Liver (tissue), 9 donors: Measurements from ENCODE around the gene SAMD4A. TPM values are rescaled to one million over a fixed set of nuclear protein-coding genes. Genes with fewer than 3 reads are reported as not detected.

Experiments
- DNase-seq: peaks from one replicate; pipeline ENCODE4 v3.0.0-alpha.2; 2017; ENCODE audit warnings: low spot score
- H3K27ac ChIP-seq, 2 donors: one replicate each; pipeline ENCODE4 v1.7.0; 2013; ENCODE audit warnings: inconsistent platforms in 2 of 2, low read length in 2 of 2, control low read depth in 1 of 2, low read depth in 1 of 2, mild to moderate bottlenecking in 1 of 2
- H3K27me3 ChIP-seq, 4 donors: one replicate each; pipeline versions ENCODE4 v1.6.1 to v1.7.0; 2013; ENCODE audit warnings: low read length in 3 of 4, inconsistent platforms in 1 of 4, mild to moderate bottlenecking in 1 of 4, moderate library complexity in 1 of 4; ENCODE audit not compliant: control insufficient read depth in 4 of 4, insufficient read depth in 4 of 4
- H3K36me3 ChIP-seq, 4 donors: one replicate each; pipeline versions ENCODE4 v1.6.1 to v1.7.0; 2013; ENCODE audit warnings: low read length in 3 of 4, mild to moderate bottlenecking in 3 of 4, low read depth in 1 of 4, moderate library complexity in 1 of 4; ENCODE audit not compliant: control insufficient read depth in 4 of 4, insufficient read depth in 3 of 4
- H3K4me1 ChIP-seq, 4 donors: one replicate each; pipeline versions ENCODE4 v1.6.1 to v1.7.0; 2013; ENCODE audit warnings: low read length in 3 of 4, mild to moderate bottlenecking in 3 of 4, moderate library complexity in 1 of 4; ENCODE audit not compliant: control insufficient read depth in 4 of 4, insufficient read depth in 4 of 4
- H3K4me3 ChIP-seq, 3 donors: one replicate each; pipeline versions ENCODE4 v1.6.1 to v1.7.0; 2013; ENCODE audit warnings: low read length in 3 of 3, control low read depth in 1 of 3, low read depth in 1 of 3, mild to moderate bottlenecking in 1 of 3
- H3K9ac ChIP-seq, 2 donors: one replicate each; pipeline ENCODE4 v1.7.0; 2013; ENCODE audit warnings: low read length in 2 of 2, mild to moderate bottlenecking in 2 of 2, moderate library complexity in 2 of 2, control low read depth in 1 of 2, low read depth in 1 of 2
- H3K9me3 ChIP-seq, 4 donors: one replicate each; pipeline versions ENCODE4 v1.6.1 to v1.7.0; 2013; ENCODE audit warnings: low read length in 3 of 4; ENCODE audit not compliant: control insufficient read depth in 4 of 4
- EGR1 ChIP-seq, 2 donors: IDR thresholded peaks; 2 replicates each; pipeline ENCODE4 v1.6.1; 2016 to 2018; ENCODE audit warnings: antibody characterized with exemption in 2 of 2, low read depth in 2 of 2
- FOXA1 ChIP-seq: IDR thresholded peaks from 2 replicates; pipeline ENCODE4 v1.6.1; 2016; ENCODE audit warnings: antibody characterized with exemption
- FOXA2 ChIP-seq: IDR thresholded peaks from 2 replicates; pipeline ENCODE4 v1.6.1; 2016; ENCODE audit warnings: antibody characterized with exemption
- GABPA ChIP-seq, 2 donors: IDR thresholded peaks in 1 of 2; conservative IDR thresholded peaks in 1 of 2; 2 replicates each; pipeline ENCODE4 v1.6.1; 2016; ENCODE audit warnings: antibody characterized with exemption in 2 of 2, mild to moderate bottlenecking in 1 of 2, moderate library complexity in 1 of 2
- HNF4A ChIP-seq, 2 donors: conservative IDR thresholded peaks; 2 replicates each; pipeline ENCODE4 v1.6.1; 2016; ENCODE audit warnings: antibody characterized with exemption in 2 of 2, mild to moderate bottlenecking in 2 of 2
- HNF4G ChIP-seq: IDR thresholded peaks from 2 replicates; pipeline ENCODE4 v1.6.1; 2016; ENCODE audit warnings: antibody characterized with exemption
- JUND ChIP-seq, 2 donors: IDR thresholded peaks; 2 replicates each; pipeline ENCODE4 v1.6.1; 2016; ENCODE audit warnings: antibody characterized with exemption in 2 of 2
- MAX ChIP-seq: IDR thresholded peaks from 2 replicates; pipeline ENCODE4 v1.6.1; 2016; ENCODE audit warnings: antibody characterized with exemption
- NR2F2 ChIP-seq: IDR thresholded peaks from 2 replicates; pipeline ENCODE4 v1.6.1; 2016; ENCODE audit warnings: antibody characterized with exemption
- RAD21 ChIP-seq, 2 donors: IDR thresholded peaks; 2 replicates each; pipeline ENCODE4 v1.6.1; 2016; ENCODE audit warnings: antibody characterized with exemption in 2 of 2, mild to moderate bottlenecking in 2 of 2
- RXRA ChIP-seq, 2 donors: IDR thresholded peaks; 2 replicates each; pipeline ENCODE4 v1.6.1; 2017 to 2018; ENCODE audit warnings: antibody characterized with exemption in 2 of 2, mild to moderate bottlenecking in 1 of 2
- SP1 ChIP-seq: IDR thresholded peaks from 2 replicates; pipeline ENCODE4 v1.6.1; 2018; ENCODE audit warnings: antibody characterized with exemption, mild to moderate bottlenecking
- TAF1 ChIP-seq: conservative IDR thresholded peaks from 2 replicates; pipeline ENCODE4 v1.6.1; 2016; ENCODE audit warnings: antibody characterized with exemption, mild to moderate bottlenecking
- YY1 ChIP-seq: IDR thresholded peaks from 2 replicates; pipeline ENCODE4 v1.6.1; 2016; ENCODE audit warnings: antibody characterized with exemption, mild to moderate bottlenecking
- ZBTB33 ChIP-seq: IDR thresholded peaks from 2 replicates; pipeline ENCODE4 v1.6.1; 2016; ENCODE audit warnings: antibody characterized with exemption
- WGBS: extraction: QIAGEN DNeasy Blood & Tissue Kit; methylation state at CpG from one replicate; pipeline ENCODE4 v1.1.7; 2013; 5-methylcytosine and 5-hydroxymethylcytosine counted together
- polyA plus RNA-seq, 2 donors: library from polyadenylated mRNA; stranded (reverse) in 1 of 2; unstranded in 1 of 2; fragments of 200-250 nt in 1 of 2; fragments of >200 nt in 1 of 2; fragmentation: Nextera tagmentation in 1 of 2; extraction: Ambion mirVana in 1 of 2; gene quantifications; one replicate each; pipeline versions ENCODE4 v1.2.1 to v1.2.3, GENCODE V29; 2013 to 2015
- total RNA-seq, 2 donors: library from RNA; depleted of rRNA; stranded (reverse); fragments of >200 nt; gene quantifications; one replicate each; pipeline ENCODE4 v1.2.3, GENCODE V29; 2014
- TF ChIP-seq, protein P1 (sequence below): IDR thresholded peaks from 2 replicates; pipeline ENCODE4 v1.6.1; 2016; ENCODE audit warnings: antibody characterized with exemption
- donor health status: healthy.
- donor health status: healthy.
- donor health status: healthy.
- donor health status: healthy.
- donor health status: healthy.

The SAMD4A gene
- total and polyA plus RNA-seq, 4 donors: 4.3 to 17.8 (median 8.1) TPM

GRCh38 chr14:54577494-54577893, 10.6 kb downstream of the SAMD4A start:
- no peak for DNase-seq
- Histone ChIP-seq H3K27ac (no peak overlapping the region), H3K4me3 (no peak overlapping the region), H3K9me3 (no peaks in the 10 kb centered on the region), H3K4me1 (no peaks in the 10 kb centered on the region), H3K36me3 (no peaks in the 10 kb centered on the region), H3K9ac (no peak overlapping the region), H3K27me3 (no peaks in the 10 kb centered on the region)
- TF ChIP-seq JUND (IDR thresholded peaks at IDR 0.05) (no peak), RAD21 (IDR thresholded peaks at IDR 0.05) (no peak), NR2F2 (no peak), ZBTB33 (no peak), RXRA (IDR thresholded peaks at IDR 0.05) (no peak), HNF4A (conservative IDR thresholded peaks at IDR 0.05) (no peak), HNF4G (no peak), GABPA (IDR thresholded peaks at IDR 0.05 in 1 of 2, conservative IDR thresholded peaks at IDR 0.05 in 1 of 2) (no peak), FOXA2 (no peak), TAF1 (no peak), MAX (no peak), FOXA1 (no peak), YY1 (no peak), SP1 (no peak)
- TF ChIP-seq, protein P1, sequence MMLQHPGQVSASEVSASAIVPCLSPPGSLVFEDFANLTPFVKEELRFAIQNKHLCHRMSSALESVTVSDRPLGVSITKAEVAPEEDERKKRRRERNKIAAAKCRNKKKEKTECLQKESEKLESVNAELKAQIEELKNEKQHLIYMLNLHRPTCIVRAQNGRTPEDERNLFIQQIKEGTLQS: no peak
- WGBS: 93% methylated on average over 6 of the region's 6 CpGs

GRCh38 chr14:54577977-54578376, 11.0 kb downstream of the SAMD4A start:
- no peak for DNase-seq
- no peaks in the 10 kb centered on the region for H3K9me3 ChIP-seq
- H3K36me3 ChIP-seq: no peaks in the 10 kb centered on the region
- H3K27ac ChIP-seq: no peak overlapping the region
- H3K27me3 ChIP-seq: no peaks in the 10 kb centered on the region
- TF ChIP-seq FOXA2 (no peak), TAF1 (no peak), MAX (no peak), FOXA1 (no peak), EGR1 (IDR thresholded peaks at IDR 0.05; ENCODE audit: low read depth in 2 of 2) (no peak), HNF4G (no peak), RAD21 (IDR thresholded peaks at IDR 0.05) (no peak), HNF4A (conservative IDR thresholded peaks at IDR 0.05) (no peak), GABPA (IDR thresholded peaks at IDR 0.05 in 1 of 2, conservative IDR thresholded peaks at IDR 0.05 in 1 of 2) (no peak)
- 80% methylated on average over 3 of the region's 3 CpGs for WGBS
- no peak overlapping the region for H3K9ac ChIP-seq
- no peaks in the 10 kb centered on the region for H3K4me1 ChIP-seq
- no peak overlapping the region for H3K4me3 ChIP-seq

DNA sequence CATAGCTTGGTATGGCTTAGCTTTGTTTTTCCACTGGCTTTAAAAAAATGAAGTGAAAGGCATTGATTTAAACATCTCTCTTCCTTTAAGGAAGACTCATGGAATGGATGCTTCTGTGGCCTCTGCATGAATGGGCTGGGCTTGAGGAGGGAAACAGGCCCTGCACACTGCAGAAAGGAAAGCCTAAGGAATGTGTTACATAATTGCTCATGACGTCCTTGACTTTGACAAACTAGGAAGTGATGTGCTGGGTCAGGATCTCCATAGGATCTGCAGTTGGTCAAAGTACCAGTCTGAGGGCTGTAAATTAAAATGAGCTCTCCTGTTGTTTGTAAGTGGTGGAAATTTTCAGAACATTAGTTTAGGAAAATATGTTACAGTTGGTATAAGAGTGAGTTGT, 12.7 kb downstream of the SAMD4A start:
- Histone ChIP-seq H3K9me3 (no peaks in the 10 kb centered on the region), H3K9ac (no peak overlapping the region), H3K4me3 (no peak overlapping the region), H3K36me3 (no peaks in the 10 kb centered on the region), H3K27ac (no peak overlapping the region), H3K27me3 (no peaks in the 10 kb centered on the region), H3K4me1 (no peaks in the 10 kb centered on the region)
- TF ChIP-seq HNF4A (conservative IDR thresholded peaks at IDR 0.05) (no peak), NR2F2 (no peak), TAF1 (no peak), YY1 (no peak), FOXA2 (no peak), FOXA1 (no peak), EGR1 (IDR thresholded peaks at IDR 0.05; ENCODE audit: low read depth in 2 of 2) (no peak), ZBTB33 (no peak), HNF4G (no peak), SP1 (no peak), RXRA (IDR thresholded peaks at IDR 0.05) (no peak), MAX (no peak)
- no peak for DNase-seq
- WGBS: 32% methylated on average over 1 of the region's 1 CpG
